ENCODE data around the gene MYD88. TPM values are rescaled to one million over a fixed set of nuclear protein-coding genes. Genes with fewer than 3 reads are reported as not detected.

Gene MYD88
- total RNA-seq, 1 experiment from 2014 or later, result 19.2 TPM

- no peak for TF ChIP-seq GABPB1 (CRISPR knock-in tag; IDR thresholded peaks at IDR 0.05)
- TF ChIP-seq EMX1 (CRISPR knock-in tag; IDR thresholded peaks at IDR 0.05), result no peak
- no peak for TF ChIP-seq ZNF532 (CRISPR knock-in tag; IDR thresholded peaks at IDR 0.05; ENCODE audit: borderline replicate concordance)
- no peak for TF ChIP-seq ZNF416 (CRISPR knock-in tag; IDR thresholded peaks at IDR 0.05)
- no peak for TF ChIP-seq JUN (CRISPR knock-in tag; IDR thresholded peaks at IDR 0.05)
- no peak for TF ChIP-seq ZBTB21 (CRISPR knock-in tag; IDR thresholded peaks at IDR 0.05; ENCODE audit: borderline replicate concordance)
- Mint-ChIP-seq H3K4me1 (no peaks in the 10 kb centered on the region), H3K36me3 (peaks cover 62% of the 10 kb centered on the region), H3K9me3 (no peaks in the 10 kb centered on the region), H3K4me3 (no peak overlapping the region), H3K27ac (no peak overlapping the region), H3K27me3 (ENCODE audit: low read depth) (no peaks in the 10 kb centered on the region)
- POLR2A ChIA-PET, result no interaction called here
- no peak for DNase-seq (ENCODE audit: low spot score)
- CTCF ChIA-PET, result interaction anchor here (0.6 kb wide), 1 partner anchor 359 kb away, joined by 3 read pairs; no protein-coding TSS in a partner anchor
- ATAC-seq, result no peak
Measured at GRCh38 chr3:38126121-38126892, 12.2 kb upstream of the MYD88 start.

GRCh38 chr3:38127611-38128302, 10.7 kb upstream of the MYD88 start:
- CTCF ChIA-PET, result no interaction called here
- H3K4me3 Mint-ChIP-seq, result no peak overlapping the region
- H3K36me3 Mint-ChIP-seq, result peaks cover 56% of the 10 kb centered on the region
- TF ChIP-seq PRRX2 (CRISPR knock-in tag; IDR thresholded peaks at IDR 0.05), result no peak
- no peak for TF ChIP-seq ATF1 (CRISPR knock-in tag; IDR thresholded peaks at IDR 0.05)
- TF ChIP-seq OVOL2 (CRISPR knock-in tag; IDR thresholded peaks at IDR 0.05; ENCODE audit: borderline replicate concordance), result no peak
- no peak for TF ChIP-seq ELF4 (CRISPR knock-in tag; IDR thresholded peaks at IDR 0.05; ENCODE audit: low read depth)
- no peak for TF ChIP-seq ZNF532 (CRISPR knock-in tag; IDR thresholded peaks at IDR 0.05; ENCODE audit: borderline replicate concordance)
- no peak for TF ChIP-seq SMAD4 (CRISPR knock-in tag; IDR thresholded peaks at IDR 0.05)
- no peak for TF ChIP-seq ZNF232 (CRISPR knock-in tag; IDR thresholded peaks at IDR 0.05)
- no peak for TF ChIP-seq TEAD1 (CRISPR knock-in tag; IDR thresholded peaks at IDR 0.05)
- no peak for TF ChIP-seq TEAD4 (CRISPR knock-in tag; IDR thresholded peaks at IDR 0.05)
- no peak for TF ChIP-seq ZNF219 (CRISPR knock-in tag; IDR thresholded peaks at IDR 0.05; ENCODE audit: borderline replicate concordance)
- no peak for TF ChIP-seq RORB (CRISPR knock-in tag; IDR thresholded peaks at IDR 0.05)
- TF ChIP-seq JUN (CRISPR knock-in tag; IDR thresholded peaks at IDR 0.05), result no peak
- no peak for TF ChIP-seq NR1H2 (CRISPR knock-in tag; IDR thresholded peaks at IDR 0.05)
- no peak for TF ChIP-seq MYBL2 (CRISPR knock-in tag; IDR thresholded peaks at IDR 0.05)
- TF ChIP-seq, protein P1, sequence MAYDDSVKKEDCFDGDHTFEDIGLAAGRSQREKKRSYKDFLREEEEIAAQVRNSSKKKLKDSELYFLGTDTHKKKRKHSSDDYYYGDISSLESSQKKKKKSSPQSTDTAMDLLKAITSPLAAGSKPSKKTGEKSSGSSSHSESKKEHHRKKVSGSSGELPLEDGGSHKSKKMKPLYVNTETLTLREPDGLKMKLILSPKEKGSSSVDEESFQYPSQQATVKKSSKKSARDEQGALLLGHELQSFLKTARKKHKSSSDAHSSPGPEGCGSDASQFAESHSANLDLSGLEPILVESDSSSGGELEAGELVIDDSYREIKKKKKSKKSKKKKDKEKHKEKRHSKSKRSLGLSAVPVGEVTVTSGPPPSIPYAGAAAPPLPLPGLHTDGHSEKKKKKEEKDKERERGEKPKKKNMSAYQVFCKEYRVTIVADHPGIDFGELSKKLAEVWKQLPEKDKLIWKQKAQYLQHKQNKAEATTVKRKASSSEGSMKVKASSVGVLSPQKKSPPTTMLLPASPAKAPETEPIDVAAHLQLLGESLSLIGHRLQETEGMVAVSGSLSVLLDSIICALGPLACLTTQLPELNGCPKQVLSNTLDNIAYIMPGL (CRISPR knock-in tag; IDR thresholded peaks at IDR 0.05), result no peak
- TF ChIP-seq EMX1 (CRISPR knock-in tag; IDR thresholded peaks at IDR 0.05), result no peak
- TF ChIP-seq, protein P2, sequence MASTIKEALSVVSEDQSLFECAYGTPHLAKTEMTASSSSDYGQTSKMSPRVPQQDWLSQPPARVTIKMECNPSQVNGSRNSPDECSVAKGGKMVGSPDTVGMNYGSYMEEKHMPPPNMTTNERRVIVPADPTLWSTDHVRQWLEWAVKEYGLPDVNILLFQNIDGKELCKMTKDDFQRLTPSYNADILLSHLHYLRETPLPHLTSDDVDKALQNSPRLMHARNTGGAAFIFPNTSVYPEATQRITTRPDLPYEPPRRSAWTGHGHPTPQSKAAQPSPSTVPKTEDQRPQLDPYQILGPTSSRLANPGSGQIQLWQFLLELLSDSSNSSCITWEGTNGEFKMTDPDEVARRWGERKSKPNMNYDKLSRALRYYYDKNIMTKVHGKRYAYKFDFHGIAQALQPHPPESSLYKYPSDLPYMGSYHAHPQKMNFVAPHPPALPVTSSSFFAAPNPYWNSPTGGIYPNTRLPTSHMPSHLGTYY (CRISPR knock-in tag; IDR thresholded peaks at IDR 0.05), result no peak

More at GRCh38 chr3:38127611-38128302, 10.7 kb upstream of the MYD88 start:
- Mint-ChIP-seq H3K9me3 (no peaks in the 10 kb centered on the region), H3K4me1 (no peaks in the 10 kb centered on the region), H3K27me3 (ENCODE audit: low read depth) (no peaks in the 10 kb centered on the region), H3K27ac (no peak overlapping the region)
- POLR2A ChIA-PET, result no interaction called here
- ATAC-seq, result no peak
- no peak for DNase-seq (ENCODE audit: low spot score)
